Measurements from ENCODE around the gene FUT7.
"Not testable (repeated sequence)": the region's sequence is repeated elsewhere in the genome, so short reads cannot be mapped to it uniquely, and the experiment has no call there.

Gene FUT7

GRCh38 chr9:137066096-137066861 is 34.4 kb upstream of the FUT7 start:
- no peak for TF ChIP-seq CTCF (conservative IDR thresholded peaks at IDR 0.05; ENCODE audit: control insufficient read depth, insufficient read depth, low read depth, low read length)
- H3K4me3 ChIP-seq (ENCODE audit: control insufficient read depth, low read depth, low read length): no peak overlapping the region
- DNase-seq (ENCODE audit: low read depth): no peak

GRCh38 chr9:137065336-137065967 is 33.6 kb upstream of the FUT7 start:
- DNase-seq (ENCODE audit: low read depth): no peak
- no peak for TF ChIP-seq CTCF (conservative IDR thresholded peaks at IDR 0.05; ENCODE audit: control insufficient read depth, insufficient read depth, low read depth, low read length)
- H3K4me3 ChIP-seq (ENCODE audit: control insufficient read depth, low read depth, low read length): no peak overlapping the region

DNA sequence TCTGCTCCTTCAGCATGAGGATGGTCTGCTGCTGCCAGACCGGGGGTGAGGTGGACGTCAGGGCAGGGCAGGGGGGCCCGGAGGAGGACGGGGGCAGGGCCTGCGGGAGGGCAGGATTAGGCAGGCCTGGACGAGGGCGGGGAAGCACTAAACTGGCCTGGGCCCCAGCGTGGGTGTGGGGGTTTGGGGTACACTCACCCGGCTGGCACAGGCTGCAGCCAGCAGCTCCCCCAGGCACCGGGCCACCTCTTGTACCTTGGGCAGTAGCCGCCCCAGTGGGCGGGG is 32.9 kb upstream of the FUT7 start:
- TF ChIP-seq CTCF (conservative IDR thresholded peaks at IDR 0.05; ENCODE audit: control insufficient read depth, insufficient read depth, low read depth, low read length): no peak
- no peak overlapping the region for H3K4me3 ChIP-seq (ENCODE audit: control insufficient read depth, low read depth, low read length)
- no peak for DNase-seq (ENCODE audit: low read depth)

DNA sequence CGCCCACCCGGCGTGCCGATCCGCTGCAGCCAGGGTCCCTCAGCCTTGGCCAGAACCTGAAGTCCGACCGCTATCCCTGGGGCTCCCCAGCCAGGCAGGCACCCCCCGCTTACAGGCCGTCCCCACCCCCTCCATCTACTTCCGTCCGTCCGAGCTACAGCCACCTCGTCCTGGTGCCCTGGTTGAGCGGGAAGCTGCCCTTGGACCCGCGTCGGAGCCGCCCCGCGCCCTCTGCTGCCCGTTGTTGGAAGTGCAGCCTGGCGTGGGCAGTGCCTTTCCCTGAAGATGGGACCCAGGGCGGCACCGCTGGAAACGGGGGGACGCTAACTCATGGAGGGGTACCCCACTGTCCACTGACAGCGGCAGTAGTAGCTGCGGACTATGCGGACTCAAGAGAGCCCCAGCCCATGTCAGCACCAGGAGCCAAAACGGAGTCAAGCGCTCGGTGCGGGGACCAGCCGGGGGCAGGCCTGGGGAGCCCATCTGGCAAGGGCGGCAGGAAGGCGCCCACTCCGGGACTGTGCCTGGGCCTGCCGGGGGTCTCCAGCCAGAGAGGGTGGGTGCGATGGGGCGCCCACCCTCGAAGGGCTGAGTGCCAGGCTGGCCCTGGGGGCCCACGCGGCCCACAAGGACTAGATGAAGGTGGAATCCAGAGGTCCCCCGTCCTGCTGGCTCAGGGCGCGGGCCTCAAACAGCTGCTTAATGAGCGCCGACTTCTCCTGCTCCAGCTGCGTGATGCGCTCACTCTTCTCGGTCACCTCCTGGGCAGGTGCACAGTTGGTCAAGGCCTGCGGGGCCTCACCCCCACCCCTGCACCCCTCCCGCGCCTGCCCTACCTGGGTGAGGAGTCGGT is 32.4 kb upstream of the FUT7 start:
- H3K4me3 ChIP-seq (ENCODE audit: control insufficient read depth, low read depth, low read length): no peak overlapping the region
- peak; percentile 75 for TF ChIP-seq CTCF (conservative IDR thresholded peaks at IDR 0.05; ENCODE audit: control insufficient read depth, insufficient read depth, low read depth, low read length)
- DNase-seq (ENCODE audit: low read depth): peak; percentile 40

GRCh38 chr9:137063311-137064026 is 31.6 kb upstream of the FUT7 start:
- TF ChIP-seq CTCF (conservative IDR thresholded peaks at IDR 0.05; ENCODE audit: control insufficient read depth, insufficient read depth, low read depth, low read length): no peak
- H3K4me3 ChIP-seq (ENCODE audit: control insufficient read depth, low read depth, low read length): no peak overlapping the region

DNA sequence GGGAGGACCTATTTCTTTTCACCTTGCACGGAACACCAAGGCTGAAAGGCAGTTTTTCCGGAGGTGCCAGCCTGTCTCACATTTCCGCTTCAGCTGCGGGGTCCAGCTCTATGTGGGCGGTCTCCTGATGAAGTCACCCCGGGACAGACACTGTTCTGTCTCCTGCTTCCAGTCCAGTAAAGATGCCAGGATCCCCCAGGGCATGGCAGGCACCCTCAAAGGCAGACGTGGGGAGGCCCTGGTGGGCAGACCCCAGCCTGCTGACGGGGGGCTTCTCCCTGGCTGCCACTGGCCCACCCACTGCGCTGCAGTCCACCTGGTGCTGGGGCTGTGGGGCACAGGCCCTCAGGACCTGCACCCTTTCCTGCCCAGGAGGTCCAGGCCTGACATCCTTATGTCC is 30.9 kb upstream of the FUT7 start:
- not testable (repeated sequence) for DNase-seq (ENCODE audit: low read depth); H3K4me3 ChIP-seq (ENCODE audit: control insufficient read depth, low read depth, low read length)

More at GRCh38 chr9:137063311-137064026, 31.6 kb upstream of the FUT7 start:
- DNase-seq (ENCODE audit: low read depth): no peak

All from fibroblast of mammary gland (primary cell).